Hepatocyte (in vitro differentiated cells): Measurements from ENCODE around the gene RNASE13. TPM values are rescaled to one million over a fixed set of nuclear protein-coding genes. Genes with fewer than 3 reads are reported as not detected.

Source experiments
- DNase-seq: peaks from one replicate; pipeline ENCODE4 v3.0.0-alpha.2; 2016; ENCODE audit warnings: low spot score
- H2AFZ ChIP-seq: fragments of 200-600 bp; sonication (generic); 2 replicates; pipeline ENCODE4 v1.6.0; 2016; ENCODE audit warnings: antibody characterized with exemption, mild to moderate bottlenecking
- H3K27ac ChIP-seq: fragments of 200-600 bp; sonication (generic); 2 replicates; pipeline ENCODE4 v1.5.1; 2016; ENCODE audit warnings: mild to moderate bottlenecking
- H3K27me3 ChIP-seq: fragments of 200-600 bp; sonication (generic); 2 replicates; pipeline ENCODE4 v1.6.1; 2016
- H3K36me3 ChIP-seq: fragments of 200-600 bp; sonication (generic); replicated peaks from 2 replicates; pipeline ENCODE4 v1.5.1; 2016; ENCODE audit warnings: low read depth; ENCODE audit not compliant: insufficient read depth
- H3K4me1 ChIP-seq: fragments of 200-600 bp; sonication (generic); 2 replicates; pipeline ENCODE4 v1.5.1; 2016; ENCODE audit warnings: mild to moderate bottlenecking, moderate library complexity; ENCODE audit not compliant: insufficient read depth
- H3K4me2 ChIP-seq: fragments of 200-600 bp; sonication (generic); 2 replicates; pipeline ENCODE4 v1.6.0; 2016
- H3K4me3 ChIP-seq: fragments of 200-600 bp; sonication (generic); 2 replicates; pipeline ENCODE4 v1.5.1; 2016; ENCODE audit warnings: mild to moderate bottlenecking
- H3K79me2 ChIP-seq: fragments of 200-600 bp; sonication (generic); 2 replicates; pipeline ENCODE4 v1.6.0; 2017; ENCODE audit warnings: mild to moderate bottlenecking
- H3K9me2 ChIP-seq: fragments of 200-600 bp; sonication (generic); replicated peaks from 2 replicates; pipeline ENCODE4 v1.6.0; 2017; ENCODE audit warnings: mild to moderate bottlenecking; ENCODE audit not compliant: insufficient read depth
- H3K9me3 ChIP-seq: fragments of 200-600 bp; sonication (generic); 2 replicates; pipeline ENCODE4 v1.5.1; 2016; ENCODE audit warnings: low read depth, mild to moderate bottlenecking
- H4K20me1 ChIP-seq: fragments of 200-600 bp; sonication (generic); 2 replicates; pipeline ENCODE4 v1.6.0; 2016; ENCODE audit warnings: mild to moderate bottlenecking; ENCODE audit not compliant: insufficient read depth, poor library complexity, severe bottlenecking
- EZH2 ChIP-seq: fragments of 200-600 bp; sonication (generic); IDR thresholded peaks from 2 replicates; pipeline ENCODE4 v1.6.1; 2016; ENCODE audit warnings: antibody characterized with exemption, mild to moderate bottlenecking, borderline replicate concordance
- EZH2phosphoT487 ChIP-seq: fragments of 200-600 bp; sonication (generic); IDR thresholded peaks from one replicate; pipeline ENCODE4 v1.6.1; 2018; ENCODE audit warnings: antibody characterized with exemption, mild to moderate bottlenecking, low read depth, moderate library complexity; ENCODE audit not compliant: unreplicated experiment, severe bottlenecking
- WGBS: methylation state at CpG from one replicate; pipeline ENCODE4 v1.1.6; 2016; ENCODE audit warnings: low lambda C conversion rate; ENCODE audit errors: missing lambda C conversion rate; 5-methylcytosine and 5-hydroxymethylcytosine counted together
- polyA plus RNA-seq: library from polyadenylated mRNA; unstranded; fragments of >200 nt; fragmentation: Nextera tagmentation; extraction: Ambion mirVana; gene quantifications from 2 replicates; pipeline ENCODE4 v1.2.1, GENCODE V29; 2016
- total RNA-seq: library from RNA; depleted of rRNA; stranded (reverse); fragments of >200 nt; gene quantifications from 2 replicates; pipeline ENCODE4 v1.2.3, GENCODE V29; 2014
- TF ChIP-seq, protein P1 (sequence below): fragments of 200-600 bp; sonication (generic); IDR thresholded peaks from 2 replicates; pipeline ENCODE4 v1.5.1; 2016; ENCODE audit warnings: antibody characterized with exemption, mild to moderate bottlenecking; ENCODE audit not compliant: poor library complexity

Gene RNASE13
- total and polyA plus RNA-seq, 2 experiments from 2014 or later: not detected

DNA sequence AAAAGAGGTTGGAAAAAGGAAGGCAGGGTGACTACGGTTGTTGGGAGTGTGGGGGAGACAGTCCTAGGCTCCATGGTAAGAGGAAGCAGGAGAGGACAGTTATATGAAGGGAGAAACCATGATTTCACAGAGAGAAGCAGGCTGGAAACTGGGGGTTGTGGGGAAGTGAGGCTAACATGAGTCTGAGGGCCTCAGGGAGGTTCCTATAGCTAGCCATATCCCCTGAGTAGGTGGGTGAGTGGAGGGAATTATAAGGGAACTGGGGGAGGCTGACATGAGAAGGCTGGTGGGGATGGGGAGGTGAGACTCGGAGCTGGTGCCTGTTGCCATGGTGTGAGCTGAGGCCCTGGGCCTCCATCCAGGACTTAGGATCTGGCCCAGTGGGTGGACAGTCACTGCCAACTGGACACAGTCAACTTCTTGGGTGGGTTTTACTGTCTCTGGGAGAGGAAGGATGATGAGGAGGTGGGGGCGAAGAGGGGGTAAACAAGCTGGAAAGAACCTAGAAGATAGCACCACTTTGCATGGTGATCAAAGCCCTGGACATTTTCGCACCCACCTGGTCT lies 1.4 kb downstream of the RNASE13 start:
- no peaks in the 10 kb centered on the region for H4K20me1 ChIP-seq
- WGBS: 93% methylated on average over 4 of the region's 4 CpGs
- H3K36me3 ChIP-seq: no peaks in the 10 kb centered on the region
- H3K27me3 ChIP-seq: no peaks in the 10 kb centered on the region
- H3K4me1 ChIP-seq: peaks cover 2% of the 10 kb centered on the region
- no peak overlapping the region for H3K4me3 ChIP-seq
- no peak overlapping the region for H2AFZ ChIP-seq
- no peaks in the 10 kb centered on the region for H3K9me3 ChIP-seq
- DNase-seq: no peak
- H3K4me2 ChIP-seq: no peak overlapping the region
- no peaks in the 10 kb centered on the region for H3K9me2 ChIP-seq
- no peak for TF ChIP-seq EZH2phosphoT487
- no peak for TF ChIP-seq EZH2
- TF ChIP-seq, protein P1, sequence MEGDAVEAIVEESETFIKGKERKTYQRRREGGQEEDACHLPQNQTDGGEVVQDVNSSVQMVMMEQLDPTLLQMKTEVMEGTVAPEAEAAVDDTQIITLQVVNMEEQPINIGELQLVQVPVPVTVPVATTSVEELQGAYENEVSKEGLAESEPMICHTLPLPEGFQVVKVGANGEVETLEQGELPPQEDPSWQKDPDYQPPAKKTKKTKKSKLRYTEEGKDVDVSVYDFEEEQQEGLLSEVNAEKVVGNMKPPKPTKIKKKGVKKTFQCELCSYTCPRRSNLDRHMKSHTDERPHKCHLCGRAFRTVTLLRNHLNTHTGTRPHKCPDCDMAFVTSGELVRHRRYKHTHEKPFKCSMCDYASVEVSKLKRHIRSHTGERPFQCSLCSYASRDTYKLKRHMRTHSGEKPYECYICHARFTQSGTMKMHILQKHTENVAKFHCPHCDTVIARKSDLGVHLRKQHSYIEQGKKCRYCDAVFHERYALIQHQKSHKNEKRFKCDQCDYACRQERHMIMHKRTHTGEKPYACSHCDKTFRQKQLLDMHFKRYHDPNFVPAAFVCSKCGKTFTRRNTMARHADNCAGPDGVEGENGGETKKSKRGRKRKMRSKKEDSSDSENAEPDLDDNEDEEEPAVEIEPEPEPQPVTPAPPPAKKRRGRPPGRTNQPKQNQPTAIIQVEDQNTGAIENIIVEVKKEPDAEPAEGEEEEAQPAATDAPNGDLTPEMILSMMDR: no peak
- no peaks in the 10 kb centered on the region for H3K79me2 ChIP-seq
- no peak overlapping the region for H3K27ac ChIP-seq

DNA sequence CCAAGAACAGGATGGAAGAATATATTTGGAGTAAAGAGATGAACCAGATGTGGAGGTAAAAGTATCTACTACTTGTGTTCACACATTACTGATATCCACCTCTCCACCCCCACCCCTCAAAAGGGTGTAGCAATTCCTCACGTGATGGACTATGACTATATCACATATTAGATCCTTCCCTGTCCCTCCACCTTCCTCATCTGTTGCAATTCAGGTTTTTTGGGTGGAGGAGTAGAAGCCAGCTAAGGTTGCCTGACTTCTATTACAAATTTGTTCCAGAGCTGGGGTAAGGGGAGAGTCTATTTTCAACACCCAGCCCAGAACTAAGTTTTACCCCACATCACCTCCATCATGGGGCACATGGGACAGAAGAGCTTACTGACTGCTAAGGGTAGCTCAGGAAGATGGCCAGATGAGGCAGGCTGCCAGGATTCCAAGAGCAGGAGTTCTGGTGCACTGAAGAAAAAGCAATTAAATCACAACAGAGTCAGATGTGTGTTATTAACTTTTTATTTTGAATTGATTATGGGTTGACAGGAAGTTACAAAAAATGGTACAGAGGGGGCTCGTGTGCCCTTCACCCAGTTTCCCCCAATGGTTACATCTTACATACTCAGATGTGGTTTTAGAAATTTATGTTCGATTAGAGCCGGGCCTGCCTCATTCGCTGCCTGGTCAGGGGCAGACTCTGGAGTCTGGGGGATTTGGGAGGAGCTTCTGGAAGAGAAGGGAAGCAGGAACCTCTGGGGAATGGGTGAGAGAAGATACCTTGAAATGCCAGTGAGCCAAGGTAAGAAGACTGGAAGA lies 2.1 kb downstream of the RNASE13 start:
- no peak overlapping the region for H3K4me3 ChIP-seq
- no peaks in the 10 kb centered on the region for H3K4me1 ChIP-seq
- WGBS: 89% methylated on average over 5 of the region's 5 CpGs
- no peaks in the 10 kb centered on the region for H4K20me1 ChIP-seq
- no peaks in the 10 kb centered on the region for H3K27me3 ChIP-seq
- no peak overlapping the region for H3K4me2 ChIP-seq
- TF ChIP-seq, protein P1: no peak
- TF ChIP-seq EZH2phosphoT487: no peak
- TF ChIP-seq EZH2: no peak
- H2AFZ ChIP-seq: no peak overlapping the region
- no peak overlapping the region for H3K27ac ChIP-seq
- H3K36me3 ChIP-seq: no peaks in the 10 kb centered on the region
- no peak for DNase-seq
- H3K9me3 ChIP-seq: no peaks in the 10 kb centered on the region
- no peaks in the 10 kb centered on the region for H3K79me2 ChIP-seq
- H3K9me2 ChIP-seq: no peaks in the 10 kb centered on the region

DNA sequence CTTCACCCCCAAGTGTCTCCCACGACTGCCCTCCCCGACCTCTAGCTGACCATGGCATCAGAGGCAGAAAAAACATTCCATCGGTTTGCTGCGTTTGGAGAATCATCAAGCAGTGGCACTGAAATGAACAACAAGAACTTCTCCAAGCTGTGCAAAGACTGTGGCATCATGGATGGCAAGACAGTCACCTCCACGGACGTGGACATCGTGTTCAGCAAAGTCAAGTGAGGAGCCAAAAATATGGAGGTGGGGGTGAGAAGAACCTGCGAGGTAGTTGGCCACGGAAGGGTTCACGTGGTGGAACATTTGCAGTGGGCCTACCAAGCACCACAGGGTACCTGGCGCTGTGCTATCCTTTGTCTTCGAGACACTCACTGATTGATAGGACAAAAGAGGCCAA lies 4.1 kb downstream of the RNASE13 start:
- TF ChIP-seq, protein P1: no peak
- TF ChIP-seq EZH2phosphoT487 (no peak), EZH2 (no peak)
- 88% methylated on average over 12 of the region's 12 CpGs for WGBS

More for the DNA sequence above, 4.1 kb downstream of the RNASE13 start:
- no peaks in the 10 kb centered on the region for H3K36me3 ChIP-seq
- H3K9me3 ChIP-seq: no peaks in the 10 kb centered on the region
- no peaks in the 10 kb centered on the region for H3K79me2 ChIP-seq
- H3K4me1 ChIP-seq: peaks cover 12% of the 10 kb centered on the region
- H2AFZ ChIP-seq: no peak overlapping the region
- no peaks in the 10 kb centered on the region for H3K9me2 ChIP-seq
- H4K20me1 ChIP-seq: no peaks in the 10 kb centered on the region
- no peak overlapping the region for H3K4me2 ChIP-seq
- H3K4me3 ChIP-seq: no peak overlapping the region
- no peak overlapping the region for H3K27ac ChIP-seq
- H3K27me3 ChIP-seq: no peaks in the 10 kb centered on the region
- no peak for DNase-seq
